Measurements from ENCODE around the gene KIF4A. TPM values are rescaled to one million over a fixed set of nuclear protein-coding genes. Genes with fewer than 3 reads are reported as not detected.
A peak's percentile ranks its signal among the peaks of the same experiment; 100 is the strongest.

KIF4A gene
- total and polyA plus RNA-seq, 9 of the 15 experiments (the other 6 are each of a cell fraction or from before 2014, with no cell fraction given), result 13.0 to 42.7 (median 35.9) TPM

GRCh38 chrX:70434352-70434866 is 144.5 kb downstream of the KIF4A start (continued):
- TF ChIP-seq ZBTB40 (IDR thresholded peaks at IDR 0.05), result peak; percentile 81
- TF ChIP-seq ZBTB40 (CRISPR knock-in tag; IDR thresholded peaks at IDR 0.05), result no peak
- no peak for TF ChIP-seq ETV1 (tag; conservative IDR thresholded peaks at IDR 0.05; ENCODE audit: low read depth)
- TF ChIP-seq JUNB (CRISPR knock-in tag; conservative IDR thresholded peaks at IDR 0.05), result no peak
- no peak for TF ChIP-seq PHB2 (IDR thresholded peaks at IDR 0.05; ENCODE audit: low read depth)
- no peak for TF ChIP-seq FIP1L1 (IDR thresholded peaks at IDR 0.05; ENCODE audit: low read depth, low read length, poor library complexity, severe bottlenecking)
- no peak for TF ChIP-seq ZNF384 (IDR thresholded peaks at IDR 0.05; ENCODE audit: low read depth, low read length)
- TF ChIP-seq E2F3 (CRISPR knock-in tag; IDR thresholded peaks at IDR 0.05), result no peak
- TF ChIP-seq HDGF (IDR thresholded peaks at IDR 0.05), result no peak
- no peak for TF ChIP-seq XRCC3 (IDR thresholded peaks at IDR 0.05)
- no peak for TF ChIP-seq BRD4 (IDR thresholded peaks at IDR 0.05)
- TF ChIP-seq E2F5 (CRISPR knock-in tag; IDR thresholded peaks at IDR 0.05), result no peak
- no peak for TF ChIP-seq ZNF431 (CRISPR knock-in tag; IDR thresholded peaks at IDR 0.05)
- TF ChIP-seq GTF2F1 (IDR thresholded peaks at IDR 0.05; ENCODE audit: low read depth, low read length), result no peak
- TF ChIP-seq TBP (optimal IDR thresholded peaks at IDR 0.05; ENCODE audit: low read depth, low read length), result no peak
- no peak for TF ChIP-seq EP400 (IDR thresholded peaks at IDR 0.05)
- no peak for TF ChIP-seq SMC3 (conservative IDR thresholded peaks at IDR 0.05; ENCODE audit: insufficient read depth, low read depth, low read length)
- TF ChIP-seq CBFA2T3 (IDR thresholded peaks at IDR 0.05), result no peak
- no peak for TF ChIP-seq PTBP1 (IDR thresholded peaks at IDR 0.05; ENCODE audit: low read depth, low read length)
- TF ChIP-seq ZNF184 (CRISPR knock-in tag; IDR thresholded peaks at IDR 0.05), result no peak

All from K562 (cell line).